Smooth muscle cell (in vitro differentiated cells): ENCODE results near the gene TRERF1. TPM values are rescaled to one million over a fixed set of nuclear protein-coding genes. Genes with fewer than 3 reads are reported as not detected.

ENCODE experiments used
- DNase-seq: peaks from one replicate; lab custom pipeline; 2025; ENCODE audit not compliant: unreplicated experiment; lab: John Stamatoyannopoulos, UW
- H2AFZ ChIP-seq: fragments of 200-600 bp; sonication (generic); 2 replicates; pipeline ENCODE4 v1.6.0; 2016; ENCODE audit warnings: antibody characterized with exemption, low read depth, mild to moderate bottlenecking
- H3F3A ChIP-seq: fragments of 200-600 bp; sonication (generic); 2 replicates; pipeline ENCODE4 v1.6.0; 2017; ENCODE audit warnings: antibody characterized with exemption, low read depth
- H3K27ac ChIP-seq: fragments of 200-600 bp; sonication (generic); 2 replicates; pipeline ENCODE4 v1.5.1; 2016; ENCODE audit warnings: low read depth, mild to moderate bottlenecking
- H3K27me3 ChIP-seq: fragments of 200-600 bp; sonication (generic); 2 replicates; pipeline ENCODE4 v1.6.1; 2016; ENCODE audit warnings: low read depth, mild to moderate bottlenecking
- H3K36me3 ChIP-seq: fragments of 200-600 bp; sonication (generic); 2 replicates; pipeline ENCODE4 v1.5.1; 2016; ENCODE audit warnings: low read depth
- H3K4me1 ChIP-seq: fragments of 200-600 bp; sonication (generic); 2 replicates; pipeline ENCODE4 v1.5.1; 2016; ENCODE audit warnings: low read depth
- H3K4me2 ChIP-seq: fragments of 200-600 bp; sonication (generic); 2 replicates; pipeline ENCODE4 v1.6.0; 2016; ENCODE audit warnings: mild to moderate bottlenecking
- H3K4me3 ChIP-seq: fragments of 200-600 bp; sonication (generic); 2 replicates; pipeline ENCODE4 v1.5.1; 2016; ENCODE audit warnings: mild to moderate bottlenecking
- H3K79me2 ChIP-seq: fragments of 200-600 bp; sonication (generic); 2 replicates; pipeline ENCODE4 v1.6.0; 2016; ENCODE audit warnings: low read depth, mild to moderate bottlenecking
- H3K9ac ChIP-seq: fragments of 200-600 bp; sonication (generic); 2 replicates; pipeline ENCODE4 v1.6.0; 2016; ENCODE audit warnings: low read depth
- H3K9me3 ChIP-seq: fragments of 200-600 bp; sonication (generic); replicated peaks from 2 replicates; pipeline ENCODE4 v1.5.1; 2016; ENCODE audit warnings: low read depth
- H4K20me1 ChIP-seq: fragments of 200-600 bp; sonication (generic); 2 replicates; pipeline ENCODE4 v1.6.0; 2016; ENCODE audit warnings: low read depth
- CTCF ChIP-seq: fragments of 200-600 bp; sonication (generic); IDR thresholded peaks from 2 replicates; pipeline ENCODE4 v1.5.1; 2017; ENCODE audit warnings: borderline replicate concordance, mild to moderate bottlenecking, antibody characterized with exemption; ENCODE audit not compliant: insufficient read depth, poor library complexity, severe bottlenecking
- WGBS: methylation state at CpG from one replicate; pipeline ENCODE4 v1.1.7; 2016; ENCODE audit warnings: low lambda C conversion rate; 5-methylcytosine and 5-hydroxymethylcytosine counted together
- polyA plus RNA-seq: library from polyadenylated mRNA; unstranded; fragments of >200 nt; fragmentation: Nextera tagmentation; extraction: Ambion mirVana; gene quantifications from 2 replicates; pipeline ENCODE4 v1.2.1, GENCODE V29; 2016
- total RNA-seq: library from RNA; depleted of rRNA; stranded (reverse); fragments of >200 nt; gene quantifications from 2 replicates; pipeline ENCODE4 v1.2.3, GENCODE V29; 2014

Gene TRERF1
- total and polyA plus RNA-seq, 2 experiments from 2014 or later, result 3.5 to 5.3 TPM

GRCh38 chr6:42396720-42397119, 55.0 kb downstream of the TRERF1 start:
- no peaks in the 10 kb centered on the region for H3K36me3 ChIP-seq
- H3K4me2 ChIP-seq, result no peak overlapping the region
- no peaks in the 10 kb centered on the region for H3K9me3 ChIP-seq
- H3K4me1 ChIP-seq, result peaks cover 1% of the 10 kb centered on the region
- H3K9ac ChIP-seq, result no peak overlapping the region
- H3F3A ChIP-seq, result no peaks in the 10 kb centered on the region
- WGBS, result 91% methylated on average over 3 of the region's 3 CpGs
- no peak overlapping the region for H3K27ac ChIP-seq
- no peak overlapping the region for H2AFZ ChIP-seq
- no peak for TF ChIP-seq CTCF
- H3K79me2 ChIP-seq, result peaks cover 10% of the 10 kb centered on the region
- no peaks in the 10 kb centered on the region for H3K27me3 ChIP-seq
- peaks cover 18% of the 10 kb centered on the region for H4K20me1 ChIP-seq
- no peak for DNase-seq
- H3K4me3 ChIP-seq, result no peak overlapping the region

GRCh38 chr6:42394881-42395620, 56.7 kb downstream of the TRERF1 start:
- DNase-seq, result no peak
- Histone ChIP-seq H3F3A (no peaks in the 10 kb centered on the region), H2AFZ (no peak overlapping the region), H3K79me2 (peaks cover 10% of the 10 kb centered on the region), H3K36me3 (no peaks in the 10 kb centered on the region), H3K9ac (no peak overlapping the region), H4K20me1 (peaks cover 20% of the 10 kb centered on the region), H3K27ac (no peak overlapping the region), H3K4me1 (no peaks in the 10 kb centered on the region), H3K4me3 (no peak overlapping the region), H3K4me2 (no peak overlapping the region), H3K27me3 (no peaks in the 10 kb centered on the region), H3K9me3 (no peaks in the 10 kb centered on the region)
- WGBS, result 96% methylated on average over 10 of the region's 10 CpGs
- no peak for TF ChIP-seq CTCF

- H3K27me3 ChIP-seq, result no peaks in the 10 kb centered on the region
- no peak overlapping the region for H3K9ac ChIP-seq
- 97% methylated on average over 4 of the region's 4 CpGs for WGBS
- no peak overlapping the region for H3K4me3 ChIP-seq
- no peaks in the 10 kb centered on the region for H3F3A ChIP-seq
- peaks cover 27% of the 10 kb centered on the region for H4K20me1 ChIP-seq
- no peaks in the 10 kb centered on the region for H3K9me3 ChIP-seq
- TF ChIP-seq CTCF, result no peak
- no peak overlapping the region for H3K27ac ChIP-seq
- H3K79me2 ChIP-seq, result peaks cover 10% of the 10 kb centered on the region
- no peak for DNase-seq
- no peaks in the 10 kb centered on the region for H3K36me3 ChIP-seq
- H3K4me1 ChIP-seq, result peaks cover 2% of the 10 kb centered on the region
- H2AFZ ChIP-seq, result no peak overlapping the region
- no peak overlapping the region for H3K4me2 ChIP-seq
Observed at GRCh38 chr6:42394151-42394550, 57.6 kb downstream of the TRERF1 start.

GRCh38 chr6:42393339-42393738, 58.4 kb downstream of the TRERF1 start:
- no peak overlapping the region for H3K4me3 ChIP-seq
- H3K9ac ChIP-seq, result no peak overlapping the region
- peaks cover 2% of the 10 kb centered on the region for H3K4me1 ChIP-seq
- H3K27me3 ChIP-seq, result no peaks in the 10 kb centered on the region
- H2AFZ ChIP-seq, result no peak overlapping the region
- H3K79me2 ChIP-seq, result peaks cover 13% of the 10 kb centered on the region
- no peak for DNase-seq
- H3K9me3 ChIP-seq, result no peaks in the 10 kb centered on the region
- H4K20me1 ChIP-seq, result peaks cover 29% of the 10 kb centered on the region
- H3K36me3 ChIP-seq, result no peaks in the 10 kb centered on the region
- 91% methylated on average over 3 of the region's 3 CpGs for WGBS
- H3K27ac ChIP-seq, result no peak overlapping the region
- no peak overlapping the region for H3K4me2 ChIP-seq
- no peaks in the 10 kb centered on the region for H3F3A ChIP-seq
- no peak for TF ChIP-seq CTCF
